Kidney epithelial cell (primary cell): Measurements from ENCODE around the gene TRAPPC3. TPM values are rescaled to one million over a fixed set of nuclear protein-coding genes. Genes with fewer than 3 reads are reported as not detected.
A peak's percentile ranks its signal among the peaks of the same experiment; 100 is the strongest.

Experiments used
- DNase-seq: peaks from one replicate; pipeline ENCODE4 v3.0.0-alpha.2; 2010; ENCODE audit warnings: low read depth
- H3K27me3 ChIP-seq: 2 replicates; pipeline ENCODE4 v1.6.0; 2011; ENCODE audit warnings: low read length; ENCODE audit not compliant: control insufficient read depth, insufficient read depth
- H3K36me3 ChIP-seq: 2 replicates; pipeline ENCODE4 v1.5.1; 2011; ENCODE audit warnings: low read length; ENCODE audit not compliant: control insufficient read depth, insufficient read depth
- H3K4me3 ChIP-seq: 2 replicates; pipeline ENCODE4 v1.5.1; 2011; ENCODE audit warnings: low read depth, mild to moderate bottlenecking, control low read depth, low read length
- total RNA-seq: library from RNA; depleted of rRNA; stranded (reverse); fragments of >200 nt; gene quantifications from 2 replicates; pipeline ENCODE4 v1.2.3, GENCODE V29; 2015
- TF ChIP-seq, protein P1 (sequence below): IDR thresholded peaks from 2 replicates; pipeline ENCODE4 v1.5.1; 2011; ENCODE audit warnings: mild to moderate bottlenecking, moderate library complexity, low read length, control low read depth, inconsistent platforms; ENCODE audit not compliant: insufficient read depth, poor library complexity, severe bottlenecking

The TRAPPC3 gene
- total RNA-seq, 1 donor from 2014 or later, result 105 TPM

DNA sequence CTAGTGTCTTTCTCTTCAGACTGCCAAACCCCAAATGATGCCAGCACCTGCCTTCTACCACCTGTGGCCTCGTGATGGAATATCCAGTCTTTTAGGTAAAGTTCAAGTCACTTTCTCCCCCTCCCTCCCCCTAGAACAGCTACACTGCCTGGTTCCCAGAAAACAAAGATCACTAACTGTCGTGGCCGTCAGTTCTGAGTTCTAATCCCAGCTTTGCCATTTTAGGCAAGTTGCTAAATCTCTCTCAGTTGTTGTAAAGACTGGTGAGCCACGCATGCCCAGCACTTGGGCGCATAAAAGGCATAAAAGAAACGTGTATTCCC, 648 bp upstream of the TRAPPC3 start:
- TF ChIP-seq, protein P1, sequence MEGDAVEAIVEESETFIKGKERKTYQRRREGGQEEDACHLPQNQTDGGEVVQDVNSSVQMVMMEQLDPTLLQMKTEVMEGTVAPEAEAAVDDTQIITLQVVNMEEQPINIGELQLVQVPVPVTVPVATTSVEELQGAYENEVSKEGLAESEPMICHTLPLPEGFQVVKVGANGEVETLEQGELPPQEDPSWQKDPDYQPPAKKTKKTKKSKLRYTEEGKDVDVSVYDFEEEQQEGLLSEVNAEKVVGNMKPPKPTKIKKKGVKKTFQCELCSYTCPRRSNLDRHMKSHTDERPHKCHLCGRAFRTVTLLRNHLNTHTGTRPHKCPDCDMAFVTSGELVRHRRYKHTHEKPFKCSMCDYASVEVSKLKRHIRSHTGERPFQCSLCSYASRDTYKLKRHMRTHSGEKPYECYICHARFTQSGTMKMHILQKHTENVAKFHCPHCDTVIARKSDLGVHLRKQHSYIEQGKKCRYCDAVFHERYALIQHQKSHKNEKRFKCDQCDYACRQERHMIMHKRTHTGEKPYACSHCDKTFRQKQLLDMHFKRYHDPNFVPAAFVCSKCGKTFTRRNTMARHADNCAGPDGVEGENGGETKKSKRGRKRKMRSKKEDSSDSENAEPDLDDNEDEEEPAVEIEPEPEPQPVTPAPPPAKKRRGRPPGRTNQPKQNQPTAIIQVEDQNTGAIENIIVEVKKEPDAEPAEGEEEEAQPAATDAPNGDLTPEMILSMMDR, result no peak
- Histone ChIP-seq H3K36me3 (no peaks in the 10 kb centered on the region), H3K4me3 (no peak overlapping the region), H3K27me3 (no peaks in the 10 kb centered on the region)
- no peak for DNase-seq

DNA sequence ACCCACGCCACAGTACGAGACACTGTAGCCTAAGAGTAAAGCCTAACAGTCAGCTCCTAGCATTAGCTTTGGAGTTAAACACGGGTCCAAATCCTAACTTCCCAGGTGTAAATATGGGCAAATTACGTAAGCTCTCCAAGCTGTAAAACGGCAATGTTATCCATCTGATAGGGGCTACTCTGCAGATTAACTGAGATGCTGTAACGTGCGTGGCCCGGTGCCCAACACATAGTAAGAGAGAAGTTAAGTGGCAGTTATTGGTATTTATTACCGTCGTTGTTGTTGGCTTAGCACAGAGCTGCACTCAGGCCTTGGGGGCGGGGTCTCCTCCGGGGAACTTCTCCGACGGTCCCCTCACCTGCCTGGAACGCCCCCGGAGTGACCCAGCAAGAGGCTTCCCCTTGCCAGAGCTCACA, 457 bp downstream of the TRAPPC3 start:
- Histone ChIP-seq H3K27me3 (no peaks in the 10 kb centered on the region), H3K36me3 (no peaks in the 10 kb centered on the region), H3K4me3 (peak overlapping the region; percentile 77)
- TF ChIP-seq, protein P1, result no peak
- DNase-seq, result no peak

- Histone ChIP-seq H3K4me3 (no peak overlapping the region), H3K27me3 (no peaks in the 10 kb centered on the region), H3K36me3 (no peaks in the 10 kb centered on the region)
- TF ChIP-seq, protein P1, result no peak
- no peak for DNase-seq
These were observed 4.9 kb downstream of the TRAPPC3 start for GRCh38 chr1:36144413-36144812.

GRCh38 chr1:36143424-36143823, 5.9 kb downstream of the TRAPPC3 start:
- Histone ChIP-seq H3K27me3 (no peaks in the 10 kb centered on the region), H3K4me3 (no peak overlapping the region), H3K36me3 (no peaks in the 10 kb centered on the region)
- TF ChIP-seq, protein P1, result no peak
- no peak for DNase-seq

DNA sequence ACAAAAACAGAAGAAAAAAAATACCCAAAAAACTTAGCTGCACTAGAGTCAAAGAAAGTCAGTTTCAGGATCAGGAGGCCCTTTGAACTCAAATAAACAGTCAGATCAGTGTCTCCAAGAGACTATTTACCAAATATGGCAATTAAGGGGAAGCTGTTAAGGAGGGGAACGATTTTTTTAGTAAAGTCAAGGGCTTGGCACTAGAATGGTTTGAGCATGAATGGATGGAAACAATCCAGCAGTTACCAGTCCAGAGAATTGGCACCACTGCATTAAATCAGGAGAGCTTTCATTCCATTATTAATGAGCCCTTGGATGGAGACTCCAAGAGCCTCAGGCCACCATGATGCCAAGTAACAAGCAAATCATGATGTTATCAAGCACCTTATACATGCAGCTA, 7.2 kb downstream of the TRAPPC3 start:
- TF ChIP-seq, protein P1, result no peak
- no peak for DNase-seq
- Histone ChIP-seq H3K36me3 (peaks cover 3% of the 10 kb centered on the region), H3K27me3 (no peaks in the 10 kb centered on the region), H3K4me3 (no peak overlapping the region)

- Histone ChIP-seq H3K36me3 (peaks cover 3% of the 10 kb centered on the region), H3K4me3 (no peak overlapping the region), H3K27me3 (no peaks in the 10 kb centered on the region)
- DNase-seq, result no peak
- TF ChIP-seq, protein P1, result no peak
These were observed 9.8 kb downstream of the TRAPPC3 start for GRCh38 chr1:36139521-36139920.
